ENCODE measurements around the gene GINS3. TPM values are rescaled to one million over a fixed set of nuclear protein-coding genes. Genes with fewer than 3 reads are reported as not detected.
"Not testable (repeated sequence)": the region's sequence is repeated elsewhere in the genome, so short reads cannot be mapped to it uniquely, and the experiment has no call there.

GINS3 gene
- total RNA-seq, 1 experiment from 2014 or later = 17.5 TPM

DNA sequence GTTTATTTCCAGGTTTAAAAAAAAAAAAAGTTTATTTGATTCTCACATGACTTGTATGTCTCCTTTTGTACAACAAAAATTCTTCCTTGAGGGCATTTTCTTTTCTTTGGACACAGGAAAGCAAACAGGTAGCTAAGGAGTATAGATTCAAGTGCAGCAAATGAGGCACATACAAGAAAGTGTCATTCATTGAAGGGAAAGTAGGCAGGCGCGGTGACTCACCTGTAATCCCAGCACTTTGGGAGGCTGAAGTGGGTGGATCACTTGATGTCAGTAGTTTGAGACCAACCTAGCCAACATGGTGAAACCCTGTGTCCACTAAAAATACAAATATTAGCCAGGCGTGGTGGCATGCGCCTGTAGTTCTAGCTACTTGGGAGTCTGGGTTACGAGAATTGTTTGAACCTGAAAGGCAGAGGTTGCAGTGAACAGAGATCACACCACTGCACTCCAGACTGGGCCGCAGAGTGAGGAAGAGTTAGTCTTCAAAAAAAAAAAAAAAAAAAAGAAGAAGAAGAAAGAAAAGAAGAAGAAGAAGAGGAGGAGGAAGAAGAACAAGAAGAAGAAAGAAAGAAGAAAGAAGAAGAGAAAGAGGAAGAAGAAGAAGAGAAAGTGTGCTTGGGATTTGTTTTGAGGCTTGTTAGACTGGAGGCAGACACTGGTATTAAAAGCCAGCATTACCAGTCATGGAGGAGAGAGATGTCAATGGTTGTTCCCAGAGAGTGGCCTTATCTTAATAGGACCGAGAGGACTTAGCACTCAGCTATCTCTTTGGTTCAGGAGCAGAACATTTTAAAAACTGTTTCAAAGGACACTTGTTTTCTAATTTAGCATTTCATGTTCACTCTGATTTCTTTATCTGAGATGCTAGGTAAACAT is 19.7 kb downstream of the GINS3 start:
- TF ChIP-seq, protein P1, sequence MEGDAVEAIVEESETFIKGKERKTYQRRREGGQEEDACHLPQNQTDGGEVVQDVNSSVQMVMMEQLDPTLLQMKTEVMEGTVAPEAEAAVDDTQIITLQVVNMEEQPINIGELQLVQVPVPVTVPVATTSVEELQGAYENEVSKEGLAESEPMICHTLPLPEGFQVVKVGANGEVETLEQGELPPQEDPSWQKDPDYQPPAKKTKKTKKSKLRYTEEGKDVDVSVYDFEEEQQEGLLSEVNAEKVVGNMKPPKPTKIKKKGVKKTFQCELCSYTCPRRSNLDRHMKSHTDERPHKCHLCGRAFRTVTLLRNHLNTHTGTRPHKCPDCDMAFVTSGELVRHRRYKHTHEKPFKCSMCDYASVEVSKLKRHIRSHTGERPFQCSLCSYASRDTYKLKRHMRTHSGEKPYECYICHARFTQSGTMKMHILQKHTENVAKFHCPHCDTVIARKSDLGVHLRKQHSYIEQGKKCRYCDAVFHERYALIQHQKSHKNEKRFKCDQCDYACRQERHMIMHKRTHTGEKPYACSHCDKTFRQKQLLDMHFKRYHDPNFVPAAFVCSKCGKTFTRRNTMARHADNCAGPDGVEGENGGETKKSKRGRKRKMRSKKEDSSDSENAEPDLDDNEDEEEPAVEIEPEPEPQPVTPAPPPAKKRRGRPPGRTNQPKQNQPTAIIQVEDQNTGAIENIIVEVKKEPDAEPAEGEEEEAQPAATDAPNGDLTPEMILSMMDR (conservative IDR thresholded peaks at IDR 0.05; ENCODE audit: low read depth, low read length) = no peak
- TF ChIP-seq EZH2phosphoT487 (IDR thresholded peaks at IDR 0.05; ENCODE audit: borderline replicate concordance, low read length) (no peak), EZH2 (IDR thresholded peaks at IDR 0.05; ENCODE audit: low read length, unreplicated experiment) (no peak)
- ChIA-PET POLR2A (ENCODE audit: unreplicated experiment) (interaction anchor here (0.7 kb wide), 1 partner anchor 40 kb away, joined by 7 read pairs; no protein-coding TSS in a partner anchor), CTCF (interaction anchor here (0.6 kb wide), 1 partner anchor 12 kb away, joined by 3 read pairs; no protein-coding TSS in a partner anchor)
- DNase-seq (peak; percentile 39), ATAC-seq (no peak)
- no TSS peak for BruUV-seq (replicated peaks)
- Histone ChIP-seq H3K4me2 (ENCODE audit: low read length) (no peak overlapping the region), H3K27ac (ENCODE audit: low read length) (no peak overlapping the region), H3K27me3 (ENCODE audit: low read length) (no peaks in the 10 kb centered on the region), H4K20me1 (ENCODE audit: low read length) (no peaks in the 10 kb centered on the region), H3K36me3 (ENCODE audit: low read depth, low read length) (no peaks in the 10 kb centered on the region), H3K9me3 (ENCODE audit: low read length) (no peaks in the 10 kb centered on the region), H3K4me3 (ENCODE audit: low read length) (no peak overlapping the region), H3K4me1 (ENCODE audit: insufficient read depth, low read length) (peaks cover 24% of the 10 kb centered on the region), H3K79me2 (ENCODE audit: low read length) (no peaks in the 10 kb centered on the region), H3K9me2 (replicated peaks; ENCODE audit: low read length) (no peaks in the 10 kb centered on the region), H2AFZ (ENCODE audit: low read length) (no peak overlapping the region), H3F3A (ENCODE audit: low read length, unreplicated experiment) (no peaks in the 10 kb centered on the region), H3K9ac (ENCODE audit: low read length) (no peak overlapping the region)
- intact Hi-C loops (cut with micrococcal nuclease) = no loop called here

GRCh38 chr16:58412615-58412970 is 20.3 kb downstream of the GINS3 start:
- H4K20me1 ChIP-seq (ENCODE audit: low read length); BruUV-seq (replicated peaks); intact Hi-C loops (cut with micrococcal nuclease); H3K27me3 ChIP-seq (ENCODE audit: low read length); H3K9ac ChIP-seq (ENCODE audit: low read length); ATAC-seq; H3K9me2 ChIP-seq (replicated peaks; ENCODE audit: low read length); POLR2A ChIA-PET (ENCODE audit: unreplicated experiment); DNase-seq; H3F3A ChIP-seq (ENCODE audit: low read length, unreplicated experiment); H3K9me3 ChIP-seq (ENCODE audit: low read length); H3K27ac ChIP-seq (ENCODE audit: low read length); H2AFZ ChIP-seq (ENCODE audit: low read length); H3K4me3 ChIP-seq (ENCODE audit: low read length); H3K79me2 ChIP-seq (ENCODE audit: low read length); H3K4me2 ChIP-seq (ENCODE audit: low read length); H3K36me3 ChIP-seq (ENCODE audit: low read depth, low read length): not testable (repeated sequence)
- H3K4me1 ChIP-seq (ENCODE audit: insufficient read depth, low read length) = peaks cover 24% of the 10 kb centered on the region
- CTCF ChIA-PET = interaction anchor here (0.6 kb wide), 1 partner anchor 11 kb away, joined by 3 read pairs; no protein-coding TSS in a partner anchor

DNA sequence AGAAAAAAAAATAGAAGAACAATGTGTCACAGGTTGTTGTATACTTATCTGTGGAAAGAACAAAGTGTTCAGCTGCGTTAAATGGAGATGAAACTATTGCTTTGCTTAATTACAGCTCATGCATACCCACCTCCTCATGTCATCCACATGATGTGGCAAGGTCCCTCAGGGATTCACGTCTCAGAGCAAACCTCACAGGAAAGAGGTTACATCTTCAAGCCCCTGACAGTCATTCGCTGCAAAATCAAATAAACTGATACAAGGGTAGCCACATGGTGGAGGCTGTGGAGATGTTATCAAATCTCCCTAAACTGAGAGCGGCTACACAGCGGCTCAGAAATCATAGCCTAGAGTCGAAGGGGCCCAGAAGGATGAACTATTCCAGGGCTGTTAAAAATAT is 21.1 kb downstream of the GINS3 start:
- intact Hi-C loops (cut with micrococcal nuclease) = no loop called here
- Histone ChIP-seq H2AFZ (ENCODE audit: low read length) (no peak overlapping the region), H4K20me1 (ENCODE audit: low read length) (no peaks in the 10 kb centered on the region), H3K79me2 (ENCODE audit: low read length) (no peaks in the 10 kb centered on the region), H3K27ac (ENCODE audit: low read length) (no peak overlapping the region), H3K36me3 (ENCODE audit: low read depth, low read length) (no peaks in the 10 kb centered on the region), H3K4me3 (ENCODE audit: low read length) (no peak overlapping the region), H3K9me3 (ENCODE audit: low read length) (no peaks in the 10 kb centered on the region), H3K4me1 (ENCODE audit: insufficient read depth, low read length) (peaks cover 28% of the 10 kb centered on the region), H3K27me3 (ENCODE audit: low read length) (no peaks in the 10 kb centered on the region), H3K4me2 (ENCODE audit: low read length) (no peak overlapping the region), H3K9me2 (replicated peaks; ENCODE audit: low read length) (no peaks in the 10 kb centered on the region), H3F3A (ENCODE audit: low read length, unreplicated experiment) (no peaks in the 10 kb centered on the region), H3K9ac (ENCODE audit: low read length) (no peak overlapping the region)
- ChIA-PET CTCF (no interaction called here), POLR2A (ENCODE audit: unreplicated experiment) (no interaction called here)
- TF ChIP-seq, protein P1 (conservative IDR thresholded peaks at IDR 0.05; ENCODE audit: low read depth, low read length) = no peak
- TF ChIP-seq EZH2 (IDR thresholded peaks at IDR 0.05; ENCODE audit: low read length, unreplicated experiment) (no peak), EZH2phosphoT487 (IDR thresholded peaks at IDR 0.05; ENCODE audit: borderline replicate concordance, low read length) (no peak)
- no peak for ATAC-seq
- BruUV-seq (replicated peaks) = no TSS peak
- no peak for DNase-seq
